GM12892 (cell line): ENCODE results near the gene FYB1.

Experiments used
- POLR2A ChIP-seq: IDR thresholded peaks from 2 replicates; pipeline ENCODE4 v1.6.1; 2011; ENCODE audit warnings: low read depth, low read length, control low read depth
- TAF1 ChIP-seq: IDR thresholded peaks from 2 replicates; pipeline ENCODE4 v1.6.1; 2011; ENCODE audit warnings: low read depth, mild to moderate bottlenecking, control low read depth, low read length, borderline replicate concordance

- TF ChIP-seq POLR2A, result no peak
- TF ChIP-seq TAF1, result no peak
These were observed 51.4 kb downstream of the FYB1 start for GRCh38 chr5:39167972-39168342.
